ENCODE data around the gene ZBTB26.

Gene ZBTB26, protein sequence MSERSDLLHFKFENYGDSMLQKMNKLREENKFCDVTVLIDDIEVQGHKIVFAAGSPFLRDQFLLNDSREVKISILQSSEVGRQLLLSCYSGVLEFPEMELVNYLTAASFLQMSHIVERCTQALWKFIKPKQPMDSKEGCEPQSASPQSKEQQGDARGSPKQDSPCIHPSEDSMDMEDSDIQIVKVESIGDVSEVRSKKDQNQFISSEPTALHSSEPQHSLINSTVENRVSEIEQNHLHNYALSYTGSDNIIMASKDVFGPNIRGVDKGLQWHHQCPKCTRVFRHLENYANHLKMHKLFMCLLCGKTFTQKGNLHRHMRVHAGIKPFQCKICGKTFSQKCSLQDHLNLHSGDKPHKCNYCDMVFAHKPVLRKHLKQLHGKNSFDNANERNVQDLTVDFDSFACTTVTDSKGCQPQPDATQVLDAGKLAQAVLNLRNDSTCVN

DNA sequence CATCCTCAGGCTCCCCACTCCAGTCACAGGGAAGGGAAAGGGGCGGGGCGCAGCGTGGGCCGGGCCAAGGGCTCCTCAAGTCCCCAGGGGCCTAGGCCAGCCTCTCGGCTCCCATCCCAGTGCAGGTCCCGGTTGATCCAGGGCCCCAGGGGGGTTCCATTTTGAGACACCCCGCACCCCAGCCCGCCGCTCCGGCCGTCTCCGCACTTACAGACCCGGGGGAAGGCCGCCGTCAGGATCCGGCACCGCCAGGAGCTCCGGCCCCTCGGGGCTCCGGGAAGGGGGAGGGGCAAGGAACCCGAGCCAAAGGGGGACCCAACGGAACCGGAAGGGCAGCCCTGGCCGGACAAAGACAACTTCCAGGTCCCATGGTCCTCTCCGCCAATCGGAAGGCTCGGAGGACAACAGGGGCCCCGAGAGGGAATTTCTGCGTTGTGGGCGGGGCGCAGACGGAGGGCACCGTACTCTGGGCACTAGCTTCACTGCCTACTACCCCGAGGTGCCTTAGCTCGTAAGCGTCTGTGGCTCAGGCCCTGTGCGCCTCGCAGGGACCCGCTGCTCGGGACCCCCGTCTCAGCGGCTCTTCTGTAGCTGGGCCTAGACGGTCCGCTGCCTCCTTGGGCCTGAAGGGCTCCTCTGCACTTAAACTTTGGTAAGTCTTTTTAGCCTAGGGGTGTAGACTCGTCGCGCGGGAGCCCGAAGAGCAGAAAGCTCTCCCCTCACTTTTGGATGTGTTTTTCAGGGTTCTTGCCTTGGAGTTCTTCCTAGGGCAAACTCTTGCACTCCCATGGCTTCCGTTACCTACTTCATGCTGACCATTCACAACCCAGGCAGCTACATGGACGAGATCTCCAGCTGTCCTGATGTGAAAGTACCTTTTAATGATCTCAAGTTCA is at the start of gene ZBTB26:
ZBTB26 (minus strand) TSS at position 287 of the 896 bp plus-strand sequence. CDS start 11,578 bp downstream, outside the sequence.
- DNase-seq, result peak; percentile 91 to 93

DNA sequence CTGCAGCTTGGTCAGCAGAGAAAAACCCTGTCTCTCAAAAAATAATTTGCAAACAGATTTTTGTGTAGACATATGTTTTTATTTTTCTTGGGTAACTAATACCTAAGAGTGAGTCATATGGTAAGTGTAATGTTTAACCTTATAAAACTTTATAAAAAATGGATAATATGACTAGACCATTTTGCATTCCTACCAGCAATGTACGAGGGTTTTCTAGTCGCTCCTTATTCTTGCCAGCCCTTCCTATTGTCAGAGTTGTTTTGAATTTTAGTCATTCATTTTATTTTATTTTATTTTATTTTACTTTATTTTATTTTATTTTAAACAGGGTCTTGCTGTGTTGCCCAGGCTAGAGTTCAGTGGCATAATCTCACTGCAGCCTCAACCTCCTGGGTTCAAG is 47.3 kb upstream of the ZBTB26 start:
- DNase-seq, result no peak

DNA sequence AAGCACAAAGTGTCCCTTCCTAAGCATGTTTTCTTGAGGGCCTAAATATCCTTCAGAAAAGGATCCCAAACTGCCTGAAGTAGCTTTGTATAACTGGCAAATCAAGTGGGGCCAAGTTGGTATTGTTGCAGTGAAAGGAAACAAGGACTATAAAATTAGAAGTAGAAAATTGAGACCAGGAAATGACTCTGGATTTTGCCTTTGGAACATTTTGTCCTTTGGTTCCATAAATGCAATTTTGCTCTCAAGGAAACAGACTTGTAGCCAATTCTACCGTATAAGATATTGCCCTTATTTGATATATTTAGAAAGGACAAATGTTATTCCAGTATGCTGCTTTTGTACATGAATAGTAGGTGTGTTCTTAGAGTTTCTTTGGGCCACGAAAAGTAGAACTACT is 43.9 kb upstream of the ZBTB26 start:
- no peak for DNase-seq

DNA sequence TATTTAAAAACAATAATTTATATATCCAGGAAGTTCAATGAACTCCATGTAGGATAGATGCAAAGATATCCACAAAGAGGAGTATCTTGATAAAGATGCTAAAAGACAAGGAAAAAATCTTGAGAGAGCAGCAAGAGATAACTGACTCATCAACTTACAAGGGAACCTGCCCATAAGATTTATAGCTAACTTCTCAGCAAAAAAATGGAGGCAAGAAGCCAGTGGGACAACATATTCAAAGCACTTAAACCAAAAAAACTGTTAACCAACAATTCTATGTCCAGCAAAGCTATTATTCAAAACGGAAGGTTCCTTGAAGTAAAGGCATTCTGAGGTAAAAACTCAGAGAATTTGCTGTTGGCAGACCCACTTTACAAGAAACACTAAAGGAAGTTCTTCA is 29.8 kb upstream of the ZBTB26 start:
- DNase-seq, result no peak

DNA sequence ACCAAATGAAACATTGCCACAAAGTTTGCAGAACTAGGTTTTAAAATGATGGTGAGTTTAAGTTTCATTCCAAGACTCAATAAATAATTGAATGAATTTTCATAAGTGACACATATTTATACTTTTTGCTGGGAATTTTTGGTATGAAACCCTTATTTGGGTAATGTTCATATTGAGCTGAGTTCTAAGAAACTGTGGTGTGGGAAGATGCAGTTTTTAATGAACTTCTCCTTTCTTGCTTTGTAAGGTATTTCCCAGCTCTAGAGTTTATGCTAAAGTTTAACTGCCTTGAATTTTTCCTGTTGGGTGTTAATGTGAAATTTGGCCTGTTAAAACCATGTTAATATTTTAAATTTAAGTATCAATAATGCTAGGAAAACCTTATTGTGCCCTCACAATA is 24.6 kb upstream of the ZBTB26 start:
- no peak for DNase-seq

DNA sequence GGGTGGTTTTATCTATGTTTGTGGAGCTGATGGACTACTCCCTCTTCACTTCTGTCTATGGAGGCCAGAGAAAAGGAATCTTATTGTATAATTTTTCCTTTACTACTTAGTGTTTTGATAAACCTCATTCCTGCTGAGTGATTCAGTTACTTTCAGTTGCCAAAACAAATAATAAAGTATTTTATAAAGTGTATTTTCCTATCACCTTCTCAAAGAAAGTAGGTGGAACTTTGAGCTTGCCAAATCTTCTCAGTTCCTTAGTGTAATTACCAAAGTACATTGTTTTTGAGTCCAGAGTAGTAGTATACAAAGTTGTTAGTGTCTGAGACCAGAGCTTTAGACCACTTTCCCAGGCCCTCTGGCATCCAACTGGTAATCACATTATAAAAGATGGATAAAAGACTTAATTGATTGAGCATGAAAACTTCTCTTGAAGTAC is 23.0 kb upstream of the ZBTB26 start:
- DNase-seq, result no peak

DNA sequence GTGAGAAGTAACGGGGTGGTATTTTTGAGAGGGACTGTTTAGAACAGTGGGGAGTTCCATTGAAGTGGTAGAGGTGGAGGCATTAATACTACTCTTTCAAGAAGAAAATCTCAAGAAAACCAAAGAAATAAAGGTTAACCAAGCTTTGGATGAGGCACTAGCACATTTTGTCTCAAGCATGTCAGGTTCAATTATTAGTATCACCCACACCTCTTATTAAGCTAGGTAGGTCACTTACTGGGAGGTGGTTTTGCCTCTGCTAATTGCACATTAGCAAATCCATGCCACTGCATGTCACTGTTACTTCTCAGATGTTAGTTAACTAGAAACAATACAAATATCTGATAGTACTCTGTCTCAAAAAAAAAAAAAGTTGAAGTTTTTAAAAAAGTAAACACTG is 19.7 kb upstream of the ZBTB26 start:
- no peak for DNase-seq

DNA sequence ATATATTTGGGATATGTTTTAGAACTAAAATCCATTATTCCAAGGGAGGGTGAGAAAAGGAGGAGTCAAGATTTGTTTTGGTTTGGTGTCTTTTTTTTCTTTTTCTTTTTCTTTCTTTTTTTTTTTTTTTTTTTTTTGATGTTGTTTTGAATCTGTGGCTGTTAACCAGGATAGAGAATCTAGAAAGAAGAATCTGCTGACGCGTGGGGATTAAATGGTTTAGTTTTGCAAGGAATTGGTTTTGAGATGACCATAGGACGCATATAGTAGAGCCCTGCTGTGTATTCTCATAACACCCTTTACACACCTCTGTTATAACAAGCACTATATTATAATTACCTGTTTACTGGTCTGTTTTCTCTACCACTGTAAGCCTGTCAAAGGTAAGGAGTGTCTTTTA is 19.0 kb upstream of the ZBTB26 start:
- DNase-seq, result no peak

DNA sequence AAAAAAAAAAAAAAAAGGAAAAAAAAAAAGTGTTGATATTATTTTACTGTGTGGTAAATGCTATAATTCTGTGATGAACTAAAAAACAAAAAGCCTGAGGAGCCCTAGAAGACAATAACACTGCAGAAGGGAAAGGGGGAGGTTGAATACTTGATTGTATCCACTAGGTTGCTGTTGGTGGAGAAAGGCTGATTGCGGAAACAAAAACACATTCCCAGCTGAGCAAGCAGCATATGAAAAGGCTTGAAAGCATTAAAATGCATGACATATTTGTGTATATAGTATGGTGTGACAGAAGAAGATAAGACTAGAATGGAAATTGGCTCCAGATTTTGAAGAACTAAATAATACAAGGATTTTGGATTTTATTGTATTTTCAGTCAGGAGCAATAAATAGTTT is 18.4 kb upstream of the ZBTB26 start:
- DNase-seq, result no peak

DNA sequence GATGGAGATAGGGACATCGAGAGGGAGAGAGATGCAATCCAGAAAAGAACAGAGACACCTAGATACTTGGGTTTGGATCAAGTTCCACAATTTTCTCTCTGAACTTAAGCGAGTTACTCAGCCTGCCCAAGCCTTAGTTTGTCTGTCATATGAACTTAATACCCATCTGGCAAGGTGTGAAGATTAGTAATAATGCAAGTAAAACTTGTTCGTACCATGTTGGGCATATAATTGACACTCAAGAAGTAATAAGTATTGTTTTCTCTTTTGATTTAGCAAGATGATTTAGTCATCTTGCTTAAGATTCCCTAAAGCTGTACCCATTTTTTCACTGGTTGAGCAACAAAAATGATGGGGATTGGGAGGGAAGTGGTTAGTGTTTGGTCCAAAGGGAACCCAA is 17.0 kb upstream of the ZBTB26 start:
- DNase-seq, result no peak

DNA sequence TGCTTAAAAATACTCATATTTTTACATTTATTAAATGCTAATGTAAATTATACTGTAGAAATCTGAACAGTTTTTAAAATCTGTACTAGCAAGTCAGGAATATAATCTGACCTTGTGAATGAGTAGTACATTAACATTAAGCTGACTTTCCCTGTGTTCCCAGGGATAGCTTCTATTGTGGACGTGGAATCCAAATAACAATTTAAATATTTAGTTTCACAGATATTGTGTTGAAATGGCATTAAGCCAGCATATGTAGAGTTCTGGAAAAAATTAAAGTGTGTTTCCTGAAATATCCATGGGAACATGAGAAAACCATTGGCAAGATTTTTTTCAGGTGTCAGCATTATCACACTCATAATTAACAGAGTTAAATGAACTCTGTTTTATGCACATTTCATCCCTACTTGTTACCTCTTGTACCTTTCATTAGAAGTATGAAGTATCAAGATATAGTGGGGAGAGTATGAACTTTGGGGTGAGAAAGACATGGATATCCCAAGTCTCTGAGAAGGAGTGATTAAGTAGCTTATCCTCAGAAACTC is 15.2 kb upstream of the ZBTB26 start:
- no peak for DNase-seq

DNA sequence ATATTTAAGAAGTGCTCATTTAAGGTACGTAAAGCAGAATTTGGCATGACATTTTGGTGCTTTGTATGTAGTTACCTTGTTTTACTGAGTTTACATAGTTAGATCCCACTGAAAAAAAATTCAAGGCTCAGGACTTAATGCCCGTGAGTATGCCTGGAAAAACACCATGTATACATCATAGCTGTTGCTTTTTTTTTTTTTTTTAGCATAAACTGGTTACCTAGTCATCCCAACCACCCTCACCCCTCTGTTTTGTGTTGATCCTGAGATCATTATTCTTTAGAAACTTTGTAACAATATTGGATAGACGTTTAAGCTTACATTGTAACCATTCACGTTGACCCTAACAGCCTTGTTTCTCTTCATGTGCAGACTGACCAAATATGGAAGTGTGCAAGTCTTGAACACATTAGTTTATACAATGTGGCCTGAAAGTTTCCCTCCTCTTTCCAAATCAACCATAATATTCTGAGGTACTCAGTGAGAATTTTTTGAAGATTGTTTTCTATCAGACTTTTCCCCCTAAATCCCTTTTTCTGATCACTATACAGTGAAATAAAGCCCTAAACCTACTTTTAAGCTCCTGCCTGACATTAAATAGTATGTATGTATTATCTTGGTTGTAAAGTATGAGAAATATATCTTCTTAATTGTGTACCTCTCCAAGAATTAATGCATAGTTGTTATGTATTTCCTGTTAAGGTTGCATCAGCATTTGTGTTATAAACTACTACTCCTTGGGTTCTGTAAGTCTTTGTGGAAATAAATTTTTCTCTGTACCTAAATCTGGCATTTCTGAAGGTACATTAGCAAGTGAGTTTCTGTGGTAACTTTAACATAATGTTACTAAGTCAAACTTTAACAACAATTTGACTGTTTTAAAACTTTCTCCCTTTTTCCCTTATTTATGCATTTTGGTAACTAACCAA is 13.9 kb upstream of the ZBTB26 start:
- no peak for DNase-seq

DNA sequence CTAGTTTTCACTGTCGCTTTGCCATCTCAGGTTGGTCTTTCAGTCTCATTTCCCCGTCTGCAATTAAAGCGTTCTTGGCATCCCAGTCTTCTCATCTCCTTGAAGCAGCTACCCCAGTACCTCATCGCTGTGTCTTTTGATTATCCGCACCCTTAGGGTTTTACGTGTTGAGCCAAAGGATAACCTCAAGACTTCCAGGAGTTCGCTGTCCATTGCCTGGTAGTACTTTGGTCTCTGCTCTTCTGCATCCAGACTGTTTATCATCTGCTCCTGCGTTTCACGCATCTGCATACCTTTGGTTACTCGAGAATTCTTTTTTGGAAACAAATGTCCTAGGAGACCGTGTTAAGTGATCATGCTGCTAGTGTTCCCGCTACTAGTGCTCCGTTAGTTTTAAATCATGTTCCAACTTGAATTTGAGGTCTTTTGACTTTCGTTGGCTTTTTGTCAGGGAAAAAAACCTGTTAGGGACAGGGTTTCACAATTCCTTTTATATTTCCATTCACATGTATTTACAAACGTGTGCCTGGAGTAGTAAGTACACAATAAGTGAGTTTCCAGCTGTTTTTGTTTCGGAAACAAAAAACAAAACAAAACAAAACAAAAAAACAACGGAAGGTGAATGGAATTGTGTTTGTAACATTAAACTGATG is 10.4 kb upstream of the ZBTB26 start:
- DNase-seq, result peak in 1 of 2 donors; percentile 13

DNA sequence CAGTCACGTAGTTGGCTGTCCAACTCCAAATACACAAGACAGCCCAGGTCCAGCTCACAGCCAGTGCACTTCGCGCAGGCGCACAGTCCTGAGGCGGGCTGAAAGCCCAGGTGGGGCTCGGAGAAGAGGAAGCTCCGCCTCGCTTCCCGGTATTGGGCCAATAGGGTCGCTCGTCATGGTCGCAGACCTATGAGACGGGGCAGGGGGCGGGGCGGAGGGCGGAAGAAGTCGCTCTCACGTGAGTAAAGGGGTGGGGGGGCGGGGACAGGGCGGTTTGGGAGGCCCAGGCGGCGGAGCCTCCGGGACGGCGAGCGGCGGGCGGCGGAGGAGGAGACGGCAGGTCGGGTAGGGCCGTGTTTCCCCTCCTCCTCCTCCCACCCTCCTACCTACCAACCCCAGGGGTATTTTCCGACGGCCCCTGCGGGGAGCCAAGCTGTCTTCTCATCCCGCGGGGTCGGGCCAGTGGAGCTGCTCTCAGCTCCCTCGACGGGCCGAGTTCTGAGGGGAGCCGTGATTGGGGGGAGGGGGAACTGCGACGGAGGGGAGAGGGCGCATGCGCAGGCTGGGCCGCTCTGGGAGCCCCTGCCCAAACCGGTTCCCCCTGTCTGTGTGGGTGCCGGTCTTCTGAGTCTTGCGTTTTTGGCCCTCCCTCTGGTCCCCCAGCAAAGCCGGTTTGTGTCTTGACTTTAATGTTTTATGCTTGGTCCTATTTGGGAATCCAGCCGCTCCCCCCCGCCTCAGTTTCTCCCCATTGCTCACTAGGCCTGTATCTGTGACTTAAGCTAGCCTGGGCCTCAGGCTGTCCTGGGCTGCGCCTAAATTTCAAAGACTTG is 9.7 kb upstream of the ZBTB26 start, which contains the start of gene RABGAP1:
RABGAP1 (plus strand) TSS at position 272 of the 833 bp plus-strand sequence. CDS start 16,040 bp downstream, outside the sequence.
- peak; percentile 99 for DNase-seq

DNA sequence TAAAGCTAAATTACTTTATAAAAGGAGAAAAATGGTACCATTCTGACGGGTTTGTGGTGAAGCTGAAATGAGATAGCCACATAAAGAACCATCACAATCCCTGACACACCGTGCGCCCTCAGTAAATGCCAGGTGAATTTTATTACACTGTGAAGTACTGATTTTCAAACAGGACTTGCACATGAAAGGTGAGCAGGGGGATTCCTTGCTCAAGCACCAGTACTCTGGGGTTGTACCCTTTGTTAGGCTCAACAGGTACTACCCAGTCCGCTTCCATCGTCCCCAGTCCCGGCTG is 9.1 kb upstream of the ZBTB26 start:
- DNase-seq, result no peak

DNA sequence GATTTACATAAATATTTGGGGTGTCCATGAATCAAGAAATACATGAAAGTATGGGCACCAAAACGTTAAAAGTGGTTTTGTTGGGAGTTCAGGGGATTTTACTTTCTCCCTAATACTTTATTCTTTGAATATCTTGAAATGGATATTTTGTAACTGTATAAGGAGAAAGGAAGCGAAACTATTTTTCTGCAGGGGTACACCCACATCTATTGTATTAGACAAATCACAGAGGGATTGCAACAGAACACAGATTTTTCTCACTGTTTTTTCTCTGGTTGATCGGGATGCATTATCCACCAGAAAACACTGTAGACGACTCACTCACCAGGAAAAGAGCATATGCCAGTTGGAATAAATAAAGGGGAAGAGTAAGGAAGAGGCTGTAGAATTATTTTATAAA is 8.3 kb upstream of the ZBTB26 start:
- DNase-seq, result no peak

DNA sequence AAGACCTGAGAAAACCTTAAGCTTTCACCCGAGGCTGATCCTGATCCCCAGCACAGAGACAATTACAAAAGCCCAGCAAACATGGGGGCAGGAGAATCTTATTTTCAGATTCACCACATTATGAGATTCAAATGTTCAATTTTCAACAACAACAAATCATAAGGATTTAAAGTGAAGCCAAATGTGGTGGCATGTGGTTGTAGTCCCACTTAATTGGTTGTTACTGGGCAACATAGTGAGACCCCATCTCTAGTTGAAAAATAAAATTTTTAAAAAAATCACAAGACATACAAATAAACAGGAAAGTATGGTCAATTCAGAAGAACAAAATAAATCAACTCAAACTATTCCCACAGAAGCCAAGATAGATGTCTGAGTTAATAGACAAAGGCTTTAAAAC is 5.6 kb upstream of the ZBTB26 start:
- no peak for DNase-seq

DNA sequence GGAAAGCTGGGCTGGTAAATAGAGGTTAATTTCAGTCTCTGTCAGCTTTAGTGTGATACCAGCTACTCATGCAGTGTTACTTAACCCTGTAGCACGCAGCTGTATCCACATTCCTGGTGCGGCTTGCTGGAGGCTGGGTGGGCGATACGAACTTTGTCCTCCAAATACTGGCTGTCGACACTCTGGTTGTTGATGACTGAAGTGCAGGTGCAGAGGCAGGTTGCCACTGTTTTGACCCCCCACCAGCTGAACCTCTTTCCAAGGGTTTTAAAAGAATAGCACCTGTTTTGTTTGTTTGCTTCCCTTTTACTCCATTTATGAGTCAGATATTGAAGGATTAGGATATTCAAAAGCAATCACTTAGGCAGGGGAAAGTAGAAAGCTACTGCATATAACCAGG is 5.2 kb upstream of the ZBTB26 start:
- DNase-seq, result no peak

DNA sequence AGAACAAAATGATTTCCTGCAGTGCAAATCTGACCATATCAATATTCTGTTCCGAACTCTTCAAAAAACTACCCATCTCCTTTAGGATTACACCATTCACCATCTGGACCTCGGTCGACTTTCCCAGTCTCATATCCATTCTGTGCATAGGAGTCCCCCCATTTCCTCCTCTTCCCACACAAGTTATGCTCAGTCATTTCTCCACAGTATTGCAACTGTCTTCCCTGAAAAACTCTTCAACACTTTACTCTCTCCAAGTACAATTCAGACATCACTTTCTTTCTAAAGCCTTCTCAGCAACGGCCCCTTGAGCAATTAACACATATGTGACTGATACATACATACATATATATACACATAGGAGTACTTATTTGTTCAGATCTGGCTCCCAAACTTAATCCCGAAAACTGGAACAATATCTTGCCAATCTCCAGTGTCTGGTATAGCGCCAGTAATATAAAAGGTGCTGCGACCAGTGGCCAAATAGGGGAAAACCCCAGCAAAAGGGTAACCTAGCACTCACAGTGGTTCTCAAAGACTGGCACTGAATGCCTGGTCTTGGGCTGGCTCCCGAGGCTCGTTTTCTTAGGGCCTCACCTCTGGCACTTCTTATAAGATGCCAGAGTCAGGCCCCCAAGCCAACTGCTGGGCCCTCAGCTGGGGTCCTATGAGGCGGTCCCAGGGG is 629 bp downstream of the ZBTB26 start:
- DNase-seq, result no peak

DNA sequence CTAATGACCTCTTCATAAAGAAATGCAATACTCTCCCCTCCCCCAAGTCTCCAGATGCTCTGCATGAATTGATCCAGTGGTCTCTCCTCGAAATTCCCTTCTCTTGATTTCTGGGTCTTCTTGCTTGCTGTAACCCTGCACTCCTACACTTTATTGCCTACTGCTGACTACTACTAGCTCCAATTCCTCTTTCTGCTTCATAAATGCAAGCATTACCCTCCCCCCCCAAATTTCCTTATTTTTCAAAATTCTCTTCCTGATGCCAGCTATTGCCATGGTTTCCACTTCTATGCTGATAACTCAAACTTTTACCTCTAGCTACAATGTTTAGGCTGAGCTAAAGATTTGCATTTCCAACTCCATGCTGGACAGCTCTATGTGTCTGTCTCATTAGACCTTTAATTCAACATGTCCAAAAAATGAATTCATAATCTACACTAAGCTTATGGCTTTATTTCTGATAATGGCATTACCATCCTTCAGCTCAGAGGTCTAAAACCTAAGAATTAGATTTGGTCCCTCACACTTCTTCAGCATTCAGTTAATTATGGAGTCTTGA is 1.4 kb downstream of the ZBTB26 start:
- no peak for DNase-seq
